A172 (cell line): ENCODE measurements around the gene MGAT5. TPM values are rescaled to one million over a fixed set of nuclear protein-coding genes. Genes with fewer than 3 reads are reported as not detected.
A peak's percentile ranks its signal among the peaks of the same experiment; 100 is the strongest.
"Not testable (repeated sequence)": the region's sequence is repeated elsewhere in the genome, so short reads cannot be mapped to it uniquely, and the experiment has no call there.

Experiments used
- DNase-seq: peaks from one replicate; pipeline ENCODE4 v3.0.0-alpha.2; 2015; ENCODE audit warnings: low spot score
- total RNA-seq: library from RNA; depleted of rRNA; stranded (reverse); fragments of >200 nt; shearing (Covaris generic); gene quantifications from 2 replicates; pipeline ENCODE4 v1.2.3, GENCODE V29; 2014

MGAT5 gene
- total RNA-seq, 1 experiment from 2014 or later = 31.8 TPM

DNA sequence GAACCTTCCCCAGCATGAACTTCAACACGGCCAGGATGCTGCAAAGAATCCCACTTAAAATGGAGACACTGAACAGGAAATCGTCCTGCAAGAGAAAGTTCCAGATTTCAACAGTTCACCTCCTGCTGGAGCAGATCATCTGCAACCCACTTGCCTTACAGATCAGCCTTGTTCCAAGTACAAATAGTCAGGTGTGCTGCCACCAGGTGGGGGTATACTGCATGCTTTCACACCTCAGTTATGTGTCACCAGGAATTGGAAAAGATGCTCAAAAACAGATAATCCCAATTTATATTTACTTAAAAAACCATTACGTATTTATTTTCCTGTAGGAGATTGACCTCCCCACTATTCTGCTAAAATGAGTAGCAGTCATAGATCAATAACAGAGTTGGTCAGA is 212.3 kb downstream of the MGAT5 start:
- DNase-seq = peak; percentile 38

DNA sequence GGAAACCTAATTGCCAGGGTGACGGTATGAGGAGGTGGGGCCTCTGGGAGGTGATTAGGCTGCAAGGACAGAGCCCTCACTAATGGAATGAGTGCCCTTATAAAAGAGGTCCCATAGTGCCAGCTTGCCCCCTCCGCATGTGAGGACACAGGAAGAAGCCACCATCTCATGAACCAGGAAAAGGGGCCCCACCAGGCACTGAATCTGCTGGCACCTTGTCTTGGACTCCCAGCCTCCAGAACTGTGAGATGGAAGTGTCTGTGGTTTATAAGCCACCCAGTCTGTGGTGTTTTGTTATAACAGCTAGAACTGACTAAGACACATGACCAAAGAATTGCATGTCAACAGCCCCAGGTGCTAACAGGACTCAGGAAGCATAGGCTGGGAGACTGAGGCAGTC is 214.3 kb downstream of the MGAT5 start:
- DNase-seq = no peak

DNA sequence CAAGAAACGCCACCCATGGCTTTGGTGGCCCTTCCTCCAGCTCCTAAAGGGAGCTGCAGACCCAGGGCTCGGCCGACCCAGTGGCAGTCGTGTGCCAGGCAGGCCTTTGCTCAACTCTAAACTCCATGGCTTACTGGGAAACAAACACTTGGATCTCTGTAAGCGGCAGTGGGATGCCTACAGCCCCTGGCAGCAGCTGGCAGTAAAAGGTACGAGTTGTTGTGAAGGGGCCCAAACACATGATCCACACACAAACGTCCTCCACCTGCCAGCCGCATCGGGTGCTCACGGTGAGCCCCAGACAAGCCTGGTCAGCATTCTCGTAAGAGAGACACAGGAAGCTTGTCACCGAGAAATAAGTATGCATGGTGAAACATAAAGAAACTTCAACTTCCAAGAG is 214.9 kb downstream of the MGAT5 start:
- no peak for DNase-seq

DNA sequence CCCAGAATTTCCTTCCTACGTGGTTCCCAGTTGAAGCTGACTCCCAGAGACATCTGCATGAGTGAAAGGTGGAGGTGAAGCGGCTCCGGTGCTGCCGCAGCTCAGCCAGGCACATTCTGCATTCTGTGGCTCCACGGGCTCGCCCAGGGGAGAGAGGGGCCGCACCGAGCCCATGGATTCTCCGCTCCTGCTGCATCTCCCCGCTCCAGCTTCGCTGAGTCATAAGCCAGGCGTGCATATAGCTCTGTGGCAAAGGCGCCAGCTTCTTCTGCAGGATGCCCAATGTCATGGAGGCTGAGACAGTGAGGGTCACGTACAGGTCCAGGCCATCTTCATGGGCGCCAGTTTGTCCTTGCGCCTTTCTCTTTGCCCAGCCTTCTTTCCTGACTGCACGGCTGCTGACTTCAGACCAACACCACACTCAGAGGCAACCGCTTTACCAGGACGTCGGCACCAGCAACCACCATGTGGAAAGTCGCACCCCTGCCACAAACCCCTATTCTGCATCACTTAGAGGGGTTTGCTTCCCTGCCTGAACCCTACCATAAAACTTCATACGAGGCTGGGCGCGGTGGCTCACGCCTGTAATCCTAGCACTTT is 215.7 kb downstream of the MGAT5 start:
- DNase-seq = no peak

DNA sequence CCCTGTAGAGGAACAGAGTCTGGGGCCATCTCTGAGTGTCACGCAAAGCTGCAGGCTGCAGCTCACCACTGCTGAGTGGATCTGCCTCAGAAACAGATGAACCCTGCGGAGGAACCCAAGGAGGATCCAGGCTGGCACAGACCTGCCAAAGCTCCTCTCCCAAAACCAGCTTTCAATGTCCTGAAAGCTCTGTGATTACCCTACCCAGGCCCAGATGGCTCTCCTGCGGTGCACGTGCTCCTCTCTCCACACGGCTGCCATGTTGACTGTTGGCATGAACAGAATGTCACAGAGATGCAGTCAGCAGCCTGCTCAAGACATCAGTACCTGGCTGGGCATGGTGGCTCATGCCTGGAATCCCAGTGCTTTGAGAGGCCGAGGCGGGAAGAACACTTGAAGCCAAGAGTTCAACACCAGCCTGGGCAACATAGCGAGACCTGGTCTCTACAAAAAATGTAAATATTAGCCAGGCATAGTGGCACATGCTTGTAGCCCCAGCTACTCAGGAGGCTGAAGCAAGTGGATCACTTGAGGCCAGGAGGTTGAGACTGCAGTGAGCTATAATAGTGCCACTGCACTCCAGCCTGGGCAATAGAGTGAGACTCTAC is 216.8 kb downstream of the MGAT5 start:
- no peak for DNase-seq

DNA sequence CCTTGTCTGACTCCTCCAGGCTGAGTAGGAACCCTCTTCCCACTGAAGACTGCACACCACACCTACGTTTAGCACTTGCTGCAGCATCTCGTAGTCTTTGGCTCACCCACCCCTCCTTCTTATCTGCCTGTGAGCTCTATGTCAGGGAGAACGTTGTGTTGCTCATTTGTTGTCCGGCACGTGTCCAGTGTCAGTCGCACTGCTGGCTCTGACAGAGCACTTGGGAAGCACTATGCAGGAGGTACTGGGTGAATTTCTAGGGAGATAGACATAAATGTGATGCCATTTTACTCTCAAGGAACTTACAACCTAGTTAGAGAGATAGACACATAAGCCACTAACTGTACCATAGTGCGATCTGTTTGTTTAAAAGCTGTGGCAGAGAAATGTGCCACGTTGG is 223.1 kb downstream of the MGAT5 start:
- not testable (repeated sequence) for DNase-seq

DNA sequence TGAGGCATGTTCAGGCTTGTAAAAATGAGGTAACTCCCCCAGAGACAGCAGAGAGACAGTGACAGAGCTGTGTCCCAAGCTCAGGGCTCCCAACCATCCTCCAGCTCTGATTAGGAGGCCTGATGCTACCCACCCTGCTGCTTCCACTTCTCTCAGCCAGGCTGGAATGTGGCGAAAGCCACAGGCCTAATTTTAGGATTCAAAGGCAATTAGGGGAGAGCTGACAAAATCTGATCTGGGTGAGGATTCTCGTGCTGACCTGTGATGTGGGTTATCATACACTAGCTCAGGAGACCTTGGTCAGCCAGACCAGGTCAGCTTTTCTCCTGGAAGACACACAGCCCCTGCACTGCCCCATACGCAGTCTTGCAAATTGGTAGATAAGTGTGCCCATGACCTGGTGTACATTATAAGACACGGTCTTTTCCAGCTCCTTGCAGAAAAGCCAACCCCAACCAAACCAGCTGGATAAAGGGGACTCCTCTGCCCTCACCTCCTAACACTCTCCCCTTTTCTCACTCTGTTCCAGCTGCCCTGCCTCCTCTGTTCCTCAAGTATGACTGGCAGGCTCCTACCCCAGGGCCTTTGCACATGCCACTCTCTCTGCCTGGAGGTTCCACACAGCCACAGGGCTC is 225.9 kb downstream of the MGAT5 start:
- DNase-seq = no peak

DNA sequence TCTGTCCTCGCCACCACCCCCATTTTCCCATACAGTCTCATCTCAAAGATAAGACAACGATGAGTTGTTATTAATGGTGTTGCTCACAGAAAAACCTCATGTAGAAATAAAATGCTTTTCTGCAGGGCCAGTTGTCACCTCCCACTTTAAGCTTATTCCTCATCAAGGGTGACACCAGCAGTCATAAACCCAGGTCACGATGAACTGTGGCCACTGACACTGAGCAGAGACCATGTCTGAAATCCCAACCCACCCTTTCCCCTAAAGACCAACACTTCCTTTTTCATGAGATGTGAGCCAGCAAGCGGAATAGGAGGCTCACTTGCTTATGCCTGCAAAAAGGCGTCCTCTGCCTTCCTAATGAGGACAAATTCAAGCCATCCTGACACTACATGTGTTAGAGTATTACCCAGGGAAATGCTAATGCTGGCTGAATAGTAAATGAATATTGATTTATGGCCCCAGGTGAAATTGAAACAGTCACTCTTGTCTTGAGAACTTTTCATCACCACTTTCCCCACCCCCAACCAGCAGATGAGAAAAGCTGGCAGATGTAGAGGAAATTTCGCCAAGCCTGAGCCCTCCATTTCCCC is 228.4 kb downstream of the MGAT5 start:
- no peak for DNase-seq

DNA sequence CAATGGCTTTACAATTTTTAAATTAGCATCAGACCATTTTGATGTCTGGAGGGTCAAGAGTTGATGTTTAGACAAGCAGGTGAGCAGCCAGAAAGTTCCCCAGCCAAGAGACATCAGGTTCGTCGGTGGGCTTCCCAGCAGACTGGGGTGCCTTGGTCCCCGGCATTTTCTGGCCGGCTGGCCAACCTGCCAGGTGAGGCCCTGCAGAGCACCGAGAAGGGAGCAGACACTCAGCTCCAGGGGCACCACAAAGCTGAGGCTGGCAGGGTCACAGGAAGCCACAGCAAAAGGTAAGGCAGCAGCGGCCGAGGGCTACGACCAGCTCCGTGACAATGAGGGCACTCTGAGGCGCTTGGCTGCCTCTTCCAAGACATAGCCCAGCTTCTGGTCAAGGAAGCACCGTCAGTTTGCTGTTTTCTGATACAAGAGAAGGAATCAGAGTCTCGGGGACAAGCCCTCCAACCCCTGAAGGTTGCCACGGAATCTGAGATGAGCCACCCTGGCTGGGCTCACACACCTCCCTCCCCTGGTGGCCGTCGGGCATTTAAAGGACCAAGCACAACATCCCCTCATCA is 229.0 kb downstream of the MGAT5 start:
- DNase-seq = no peak

DNA sequence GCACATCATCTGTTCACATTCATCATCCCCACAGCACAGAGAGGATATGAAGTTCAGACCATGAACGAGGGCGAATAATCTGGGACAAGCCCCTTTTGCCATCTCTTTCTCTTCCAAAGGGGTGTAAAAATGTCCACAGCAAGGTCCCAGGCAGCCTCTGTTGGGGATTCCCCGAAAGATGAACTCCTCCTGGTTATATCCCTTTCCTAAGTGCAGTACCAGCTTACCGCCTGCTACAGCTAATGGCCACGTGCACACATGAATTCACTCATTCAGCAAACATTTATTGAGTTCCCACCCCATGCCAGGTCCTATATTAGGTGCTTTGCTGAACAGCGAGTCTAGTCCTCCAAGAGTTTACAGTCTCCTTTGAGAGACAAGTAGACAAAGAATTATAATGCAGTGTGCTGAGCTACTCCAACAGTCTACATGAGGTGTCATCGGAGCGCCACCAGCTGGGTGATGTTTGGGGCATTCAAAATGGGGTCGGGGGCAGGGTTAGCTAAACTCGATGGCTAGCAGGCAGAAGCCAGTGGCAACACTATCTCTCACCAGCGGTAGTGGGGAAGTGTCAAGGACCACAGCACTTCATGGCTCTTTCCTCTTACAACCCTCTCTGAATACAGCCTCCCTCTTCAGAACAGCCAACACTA is 236.0 kb downstream of the MGAT5 start:
- DNase-seq = no peak

DNA sequence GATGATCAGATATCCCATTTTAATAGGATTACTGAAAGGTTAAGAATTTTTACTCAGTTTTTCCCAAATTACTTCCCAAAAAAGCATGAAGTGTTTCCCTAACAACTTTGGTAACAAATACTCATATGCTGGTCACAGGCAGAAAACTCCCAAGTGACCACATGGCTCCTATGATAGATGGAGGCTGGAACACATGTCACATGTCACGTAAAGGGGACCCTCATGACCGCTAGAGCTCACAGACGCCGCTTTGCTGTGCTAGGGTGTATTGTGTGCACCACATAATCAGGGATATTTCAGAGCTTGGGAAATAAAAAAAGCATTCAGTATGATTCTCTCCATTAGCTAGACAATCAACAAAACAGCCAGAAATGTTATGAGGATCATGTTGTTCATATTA is 236.7 kb downstream of the MGAT5 start:
- no peak for DNase-seq

DNA sequence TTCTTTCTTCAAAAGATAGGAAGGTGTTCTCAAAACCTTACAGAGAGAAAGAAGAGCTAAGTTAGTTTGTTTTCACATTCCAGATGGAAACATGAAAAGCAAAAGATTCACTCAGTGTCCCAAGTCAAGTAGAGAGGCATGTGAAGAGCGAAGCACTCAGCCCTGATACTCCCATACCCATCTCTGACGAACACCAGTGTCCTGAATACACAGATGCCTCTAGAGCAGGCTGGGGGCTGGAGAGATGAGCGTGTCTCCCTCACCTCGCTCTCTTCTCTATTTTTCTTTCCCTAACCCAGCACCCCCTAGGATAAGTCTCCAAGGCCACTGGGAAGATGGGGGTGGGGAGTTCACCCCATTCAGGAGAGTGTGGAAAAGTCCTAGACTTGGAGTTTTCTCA is 237.2 kb downstream of the MGAT5 start:
- no peak for DNase-seq

DNA sequence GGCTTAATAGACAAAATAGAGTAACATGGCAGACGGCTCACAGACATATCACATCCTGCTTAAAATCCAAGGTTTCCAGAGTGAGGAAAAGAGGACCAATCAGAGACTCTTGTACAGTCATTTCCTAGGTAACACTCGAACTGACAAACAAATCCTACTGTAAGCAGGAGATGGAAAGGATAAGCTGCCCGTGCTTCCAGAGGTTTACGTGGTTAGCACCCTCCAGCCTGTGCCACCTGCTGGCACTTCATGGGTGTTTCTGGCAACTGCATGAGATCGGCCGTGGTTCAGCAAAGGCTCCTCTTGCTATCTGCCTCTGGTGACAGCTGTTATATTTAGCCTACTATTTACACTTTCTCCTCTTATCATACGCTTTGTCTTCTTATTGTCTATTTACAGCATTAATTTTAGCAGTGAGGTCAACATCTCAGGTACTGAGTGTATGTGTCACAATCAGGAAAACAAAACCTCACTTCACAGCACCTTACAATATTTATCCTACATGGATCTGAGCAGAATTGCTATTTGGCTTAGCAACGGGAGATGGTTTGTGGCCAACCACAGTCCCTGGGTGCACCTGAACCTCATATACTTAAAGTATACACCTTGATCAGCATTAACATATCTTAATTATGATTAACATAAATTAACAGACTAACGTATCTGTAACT is 238.0 kb downstream of the MGAT5 start:
- DNase-seq = peak; percentile 69

DNA sequence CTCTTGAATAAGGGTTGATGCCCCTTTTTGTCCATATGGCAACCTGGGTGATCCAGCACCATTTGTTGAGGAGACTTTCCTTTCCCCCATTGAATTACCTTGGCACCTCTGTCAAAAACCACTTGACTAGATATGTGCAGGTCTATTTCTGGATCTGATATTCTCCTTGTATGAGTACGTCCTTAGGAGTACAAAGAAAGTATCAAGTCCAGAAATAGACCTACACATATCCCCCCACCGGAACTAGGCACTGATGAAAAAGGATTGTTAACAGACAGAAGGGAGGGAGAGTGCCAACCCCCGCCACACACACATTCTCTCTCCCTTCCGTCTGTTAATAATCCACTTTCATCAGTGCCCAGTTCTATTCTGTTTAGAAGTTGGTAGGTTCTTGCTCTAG is 239.9 kb downstream of the MGAT5 start:
- DNase-seq = no peak

DNA sequence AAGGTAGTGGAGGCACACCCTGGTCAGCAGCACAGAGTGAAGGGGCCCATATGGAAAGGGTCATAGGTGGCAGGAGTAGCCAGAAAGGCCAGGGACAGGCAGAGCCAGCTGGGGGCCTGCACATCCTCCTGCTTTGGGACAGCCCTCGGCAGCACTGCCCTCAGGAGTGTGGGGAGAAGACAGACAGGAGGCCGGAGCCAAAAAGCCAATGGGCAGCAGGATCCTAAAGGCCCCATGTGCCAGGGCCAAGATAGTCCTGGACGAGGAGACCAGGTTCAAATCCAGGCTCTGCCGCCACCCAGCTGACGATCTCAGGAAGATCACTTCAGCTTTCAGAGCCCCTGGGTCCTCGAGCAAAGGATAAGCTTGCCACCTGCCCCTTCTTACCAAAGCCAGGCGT is 244.8 kb downstream of the MGAT5 start:
- DNase-seq = no peak

DNA sequence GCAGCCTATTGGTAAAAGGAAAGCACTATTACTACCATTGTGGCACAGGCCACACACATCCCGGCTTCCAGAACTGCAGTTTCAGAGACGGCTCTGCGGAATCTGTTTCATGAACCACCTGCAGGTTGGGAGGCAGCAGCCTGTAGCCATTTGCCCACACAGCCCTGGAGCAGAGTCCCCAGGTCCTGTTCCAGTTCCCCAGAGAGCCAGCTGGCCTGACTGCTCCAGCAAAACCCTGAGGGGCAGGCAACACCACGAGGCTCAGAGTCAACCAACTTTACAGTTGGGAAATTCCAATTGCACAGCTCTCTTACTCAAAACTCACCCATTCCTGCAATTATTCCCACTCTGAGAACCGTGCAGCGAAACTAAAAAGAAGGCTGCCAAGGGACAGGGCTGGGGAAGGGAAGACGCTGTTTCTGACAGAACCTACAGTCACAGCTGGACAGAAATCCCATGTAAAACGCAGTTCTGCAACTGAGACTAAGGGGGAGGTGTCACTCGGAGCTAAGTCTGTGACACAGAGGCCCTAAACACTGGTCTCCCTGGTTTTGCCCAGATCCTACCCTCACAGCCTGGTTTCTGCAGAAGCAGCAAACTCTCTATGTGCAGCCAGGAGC is 245.5 kb downstream of the MGAT5 start:
- DNase-seq = no peak

DNA sequence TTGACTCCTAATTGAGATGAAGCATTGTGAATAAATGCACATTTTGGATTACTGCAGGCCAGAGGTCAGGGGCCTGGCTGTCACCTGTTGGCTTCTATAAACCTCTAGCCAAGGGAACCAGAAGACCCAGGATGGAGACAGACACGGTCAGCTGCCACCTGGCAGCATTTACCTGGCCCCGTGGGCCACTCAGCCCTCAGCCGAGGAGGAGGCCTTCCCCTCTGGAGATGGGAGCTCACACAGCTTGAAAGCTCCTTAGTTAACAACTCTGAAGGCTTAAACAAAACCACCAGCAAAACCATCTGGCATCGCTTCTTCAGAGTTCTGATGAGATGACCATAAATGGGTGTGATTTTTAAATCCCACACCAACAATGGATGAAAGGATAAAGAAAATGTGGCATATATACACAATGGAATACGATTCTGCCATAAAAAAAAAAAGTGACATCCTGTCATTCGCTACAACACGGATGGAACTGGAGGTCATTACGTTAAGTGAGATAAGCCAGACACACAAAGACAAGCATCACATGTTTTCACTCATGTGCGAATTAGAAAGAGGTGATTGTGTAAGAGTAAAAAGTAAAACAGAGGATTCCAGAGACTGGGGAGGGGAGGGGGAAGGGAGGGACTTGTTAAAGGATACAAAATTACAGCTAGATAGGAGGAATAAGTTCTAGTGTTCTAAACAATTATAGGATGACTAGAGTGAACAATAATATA is 246.5 kb downstream of the MGAT5 start:
- no peak for DNase-seq

DNA sequence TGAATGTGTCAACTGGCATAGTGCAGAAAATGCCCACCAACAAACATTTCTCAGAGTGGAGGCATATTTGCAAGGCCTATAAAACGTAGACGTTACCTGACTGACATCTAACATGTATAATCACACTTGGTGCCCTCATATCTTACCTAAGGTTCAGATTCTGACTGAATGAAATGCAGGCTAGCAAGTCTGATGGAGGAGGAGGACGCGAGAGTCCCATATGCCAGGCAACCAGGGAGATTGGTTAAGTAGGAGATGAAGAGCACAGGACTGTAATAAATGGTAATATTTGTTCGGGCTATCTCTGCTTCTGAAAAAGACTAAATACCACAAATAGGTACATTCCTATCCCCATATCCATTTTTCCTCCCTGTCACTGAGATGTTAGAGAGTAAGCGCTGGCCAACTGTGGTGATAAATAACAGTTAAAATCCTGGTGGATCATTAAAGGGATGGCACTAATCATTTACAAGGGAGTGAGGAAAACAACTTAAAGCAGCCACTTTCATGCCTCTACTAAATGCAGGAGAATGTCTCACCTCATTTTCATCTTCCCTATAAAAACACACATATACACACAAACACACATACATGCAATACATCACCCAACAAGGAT is 247.7 kb downstream of the MGAT5 start:
- no peak for DNase-seq

DNA sequence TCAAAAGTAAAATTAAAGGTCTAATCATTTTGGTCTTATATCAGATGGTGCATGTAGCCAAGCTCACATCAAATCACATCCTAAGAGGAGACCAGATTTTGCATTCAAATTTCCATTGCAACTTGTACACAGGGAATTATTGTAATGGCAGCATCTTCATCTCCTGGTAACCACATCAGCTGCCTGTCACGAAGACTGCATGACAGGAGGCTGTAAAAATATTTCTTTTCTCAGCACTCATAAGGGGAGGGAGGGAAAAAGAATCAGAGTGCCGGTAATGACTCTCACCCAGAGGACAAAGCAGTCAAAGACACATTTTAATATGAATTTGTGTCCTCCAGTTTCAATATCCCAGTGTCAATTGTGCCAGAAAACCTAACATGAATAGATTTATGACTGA is 248.2 kb downstream of the MGAT5 start:
- DNase-seq = no peak
